IPS-18c (cell line): ENCODE results near the gene NIT1.

Experiments
- H3K4me3 ChIP-seq: 2 replicates; pipeline ENCODE4 v1.7.0; 2013; ENCODE audit warnings: low read depth, mild to moderate bottlenecking, low read length, moderate library complexity; ENCODE audit not compliant: insufficient read depth
- H3K9me3 ChIP-seq: one replicate; pipeline ENCODE4 v1.6.1; 2013; ENCODE audit warnings: mild to moderate bottlenecking, low read length, moderate library complexity; ENCODE audit not compliant: control insufficient read depth, insufficient read depth

NIT1 gene

DNA sequence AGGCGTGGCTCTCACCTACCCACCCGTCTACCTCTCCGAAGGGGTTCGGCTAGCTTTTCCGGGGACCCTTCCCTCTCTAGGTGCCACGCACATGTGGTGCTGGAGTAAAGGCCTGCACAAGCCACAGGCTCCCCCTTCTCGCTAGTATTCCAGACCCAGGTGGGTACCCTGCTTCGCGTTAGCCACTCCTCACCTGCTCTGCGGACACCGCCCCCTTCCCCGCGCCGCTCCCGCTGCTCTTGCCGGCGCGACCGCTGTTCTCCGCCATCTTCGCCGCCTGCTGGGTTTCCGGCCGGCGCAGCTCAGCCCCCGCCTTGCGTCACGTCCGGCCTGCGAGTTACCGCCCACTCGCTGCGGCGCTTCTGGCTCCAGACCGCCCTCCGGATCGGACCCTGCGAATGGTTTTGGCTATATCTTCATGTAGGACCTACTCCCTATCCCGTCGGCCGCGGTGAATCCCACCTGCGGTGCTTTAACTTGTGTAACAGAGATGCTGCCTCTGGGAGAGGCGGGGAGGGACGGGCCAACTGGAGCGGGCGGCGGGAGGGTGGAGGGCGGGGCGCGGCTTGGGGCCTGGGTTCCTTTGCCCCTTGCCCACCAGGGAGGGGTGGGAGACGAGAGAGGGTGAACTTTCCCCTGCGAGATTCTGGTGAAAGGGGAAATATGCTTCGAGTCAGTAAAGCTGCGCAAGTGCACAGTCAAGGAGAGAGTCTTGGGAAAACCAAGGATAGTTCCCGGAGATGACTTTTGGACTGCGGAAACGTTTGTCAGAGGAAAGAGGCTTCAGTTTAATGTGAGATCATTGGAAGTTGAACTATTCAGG is at the start of gene NIT1, which contains the start of gene PFDN2:
Gene NIT1 (plus strand): TSS at position 347 of the 823 bp plus-strand sequence. CDS start 72 bp downstream, at position 419.
Gene PFDN2 (minus strand): TSS at position 279 of the 823 bp plus-strand sequence. CDS start 11 bp downstream, at position 268.
- Histone ChIP-seq H3K4me3 (peak within 1 kb of the TSS; percentile 97), H3K9me3 (no peaks in the 10 kb centered on the region)

- Histone ChIP-seq H3K4me3 (no peak overlapping the region), H3K9me3 (peaks cover 5% of the 10 kb centered on the region)
Observed at GRCh38 chr1:161068306-161069234, 49.3 kb upstream of the NIT1 start.

- Histone ChIP-seq H3K4me3 (no peak overlapping the region), H3K9me3 (peaks cover 5% of the 10 kb centered on the region)
Observed at GRCh38 chr1:161069241-161069640, 48.7 kb upstream of the NIT1 start.

DNA sequence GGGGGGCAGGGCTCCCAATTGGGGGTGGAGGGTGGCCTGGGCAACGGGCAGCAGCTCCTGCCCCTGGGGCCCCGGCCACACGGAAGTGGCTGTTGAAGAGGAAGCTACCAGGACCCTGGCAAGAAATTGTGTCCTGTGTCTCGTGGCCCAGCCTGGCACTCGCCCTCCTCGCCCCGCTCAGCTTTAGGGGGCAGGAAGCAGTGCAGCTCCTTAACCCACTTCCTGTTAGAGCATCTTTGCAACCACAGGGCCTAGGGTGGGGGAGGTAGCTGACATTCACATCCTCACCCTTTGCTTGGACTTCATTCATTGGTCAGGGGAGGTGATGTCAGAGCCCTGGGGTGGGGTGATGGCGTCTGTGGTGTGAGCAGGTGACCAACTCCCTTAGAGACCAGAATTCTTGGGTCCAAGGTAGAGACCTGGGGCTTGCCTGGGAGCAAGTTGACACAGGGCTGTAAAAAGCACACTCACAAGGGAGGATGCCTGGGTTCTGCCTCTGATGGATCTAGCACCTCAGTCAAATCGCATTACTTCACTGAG is 48.1 kb upstream of the NIT1 start, which contains the start of gene ARHGAP30:
Gene ARHGAP30 (minus strand): TSS at position 161 of the 540 bp plus-strand sequence. CDS start 267 bp downstream, outside the sequence.
- Histone ChIP-seq H3K4me3 (no peak within 1 kb of the TSS), H3K9me3 (peaks cover 5% of the 10 kb centered on the region)

GRCh38 chr1:161070761-161071160 is 47.1 kb upstream of the NIT1 start:
- H3K9me3 ChIP-seq: peaks cover 5% of the 10 kb centered on the region
- H3K4me3 ChIP-seq: no peak overlapping the region

DNA sequence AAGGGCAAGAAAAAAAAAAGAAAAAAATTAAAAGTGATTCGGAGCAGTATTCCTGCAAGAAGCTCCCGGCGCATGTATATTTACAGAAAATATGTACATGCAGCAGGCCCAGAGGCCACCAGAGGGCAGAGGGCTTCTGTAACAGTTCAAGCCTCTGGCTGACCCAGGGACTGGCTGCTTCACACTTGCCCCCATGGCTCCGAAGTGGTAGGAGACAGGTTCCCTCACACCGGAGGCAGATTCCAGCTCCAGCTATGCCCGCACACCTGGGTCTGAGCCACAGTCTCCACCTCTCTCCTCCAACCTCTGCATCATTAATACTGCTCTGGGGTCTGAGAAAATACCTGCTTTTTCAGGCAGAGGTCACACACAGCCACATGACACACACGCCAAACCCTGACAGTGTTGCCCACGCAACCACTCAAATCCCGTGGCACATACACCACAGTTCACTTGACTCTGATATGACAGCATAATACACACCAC is 46.0 kb upstream of the NIT1 start:
- H3K4me3 ChIP-seq: no peak overlapping the region
- H3K9me3 ChIP-seq: peaks cover 5% of the 10 kb centered on the region

DNA sequence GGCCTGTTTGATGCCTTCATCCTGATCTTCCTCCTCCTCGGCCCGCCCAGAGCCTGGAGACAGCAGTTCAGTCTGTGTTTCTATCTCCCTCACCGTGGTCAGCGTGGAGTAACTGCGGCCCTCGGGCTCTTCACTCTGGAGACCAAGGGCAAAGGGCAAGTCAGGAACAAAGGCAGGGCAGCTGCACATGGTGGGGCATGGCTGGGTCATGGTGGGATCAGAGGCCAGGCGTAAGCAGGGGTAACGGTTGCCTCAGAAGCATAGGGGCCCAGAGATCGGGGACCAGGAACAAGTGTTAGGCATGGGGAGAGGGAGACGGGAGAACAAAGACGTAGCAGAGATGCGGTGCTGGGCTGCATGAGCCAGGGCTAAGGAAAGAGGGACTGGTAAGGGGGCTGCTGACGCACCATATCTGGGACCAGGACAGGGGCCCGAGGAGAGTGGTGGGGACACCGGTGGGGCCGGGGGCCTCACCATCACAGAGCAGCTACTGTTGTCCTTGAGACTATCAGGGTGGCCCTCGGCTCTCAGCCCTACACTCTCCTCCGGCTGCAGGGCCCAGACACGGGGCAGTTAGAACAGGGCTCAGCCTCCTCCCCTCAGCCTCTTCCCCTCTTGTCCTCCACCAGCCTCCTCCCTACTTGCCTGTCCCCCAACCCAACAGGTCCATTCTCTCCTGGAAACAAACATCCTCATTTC is 45.0 kb upstream of the NIT1 start:
- Histone ChIP-seq H3K4me3 (no peak overlapping the region), H3K9me3 (peaks cover 5% of the 10 kb centered on the region)

DNA sequence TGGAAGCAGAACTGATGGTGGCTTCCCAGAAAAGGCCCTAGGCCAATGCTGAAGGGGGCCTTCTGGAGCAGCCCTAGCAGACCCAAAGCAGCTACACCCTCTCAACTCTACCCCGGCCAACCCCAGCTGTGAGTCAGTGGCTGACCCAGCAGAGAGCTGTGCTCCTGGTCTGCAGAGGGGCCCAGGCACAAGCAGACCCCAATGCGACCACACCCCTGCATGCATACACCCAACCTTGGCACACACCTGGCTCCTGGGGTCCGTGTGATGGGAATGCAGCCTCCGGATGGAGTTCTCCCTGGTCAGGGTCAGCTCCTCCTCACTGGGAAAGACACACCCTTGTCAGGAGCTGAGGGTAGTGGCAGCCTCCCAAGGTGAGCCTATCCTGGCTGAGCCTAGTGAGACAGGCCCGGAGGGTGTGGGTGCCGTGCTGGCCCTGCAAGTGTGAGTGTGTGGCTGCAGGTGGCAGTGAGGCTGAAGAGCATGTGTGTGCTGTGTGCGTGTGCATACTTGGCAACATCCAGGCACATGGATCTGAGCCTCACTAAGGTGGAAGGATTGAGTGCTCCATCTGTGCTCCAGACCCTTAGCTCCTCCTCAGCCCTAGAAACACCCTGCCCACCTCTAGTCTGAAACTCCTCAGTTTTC is 44.3 kb upstream of the NIT1 start:
- no peak overlapping the region for H3K4me3 ChIP-seq
- peaks cover 5% of the 10 kb centered on the region for H3K9me3 ChIP-seq

DNA sequence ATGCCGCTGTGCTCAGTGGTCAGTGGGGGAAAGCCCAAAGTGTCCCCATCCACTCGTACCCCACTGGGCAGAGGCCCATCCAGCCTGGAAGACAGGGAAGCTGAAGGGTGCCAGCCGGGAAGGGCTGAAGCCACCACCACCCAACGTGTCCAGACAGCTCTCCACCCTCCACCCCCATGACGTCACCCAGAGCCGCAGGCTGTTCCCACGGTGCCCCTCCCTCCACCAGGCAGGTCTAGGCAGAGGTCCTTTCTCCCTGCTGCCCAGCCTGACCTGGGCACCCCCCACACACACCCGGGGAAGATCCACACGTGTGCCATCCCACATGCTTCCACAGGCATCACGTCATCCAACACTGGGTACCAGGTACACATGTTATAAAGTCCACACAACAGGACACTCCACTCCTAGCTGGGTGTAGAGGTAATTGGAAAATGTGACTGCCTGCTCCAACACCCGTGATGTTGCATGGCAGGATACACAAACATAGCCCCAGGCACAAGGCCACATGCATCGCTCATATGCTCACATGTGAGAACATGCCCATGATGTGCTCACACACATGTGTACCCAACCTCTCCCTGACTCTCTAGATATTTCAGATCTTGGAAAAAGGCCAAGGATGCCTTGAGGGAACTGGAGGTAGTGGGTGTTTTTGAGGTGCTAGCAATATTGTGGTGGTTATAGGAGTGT is 43.1 kb upstream of the NIT1 start:
- peaks cover 5% of the 10 kb centered on the region for H3K9me3 ChIP-seq
- H3K4me3 ChIP-seq: no peak overlapping the region

DNA sequence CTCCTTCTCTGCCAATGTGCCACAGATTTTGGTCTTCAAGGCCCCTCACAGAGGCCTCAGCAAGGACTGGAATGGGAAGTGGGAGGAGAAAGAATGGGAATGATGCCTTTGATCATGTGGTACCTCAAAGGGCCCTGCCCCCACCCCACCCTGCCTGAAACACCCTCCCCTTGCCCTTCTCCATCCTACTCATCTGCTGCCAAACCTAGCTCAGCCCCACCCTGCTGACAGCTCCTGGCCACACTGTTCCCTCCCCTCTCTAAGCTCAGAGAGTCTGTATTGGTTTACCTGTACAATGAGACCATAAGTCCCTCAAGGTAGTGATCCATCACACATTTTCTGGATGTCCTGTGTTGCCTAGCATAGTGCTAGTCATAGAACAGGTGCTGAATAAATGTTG is 41.5 kb upstream of the NIT1 start:
- no peaks in the 10 kb centered on the region for H3K9me3 ChIP-seq
- no peak overlapping the region for H3K4me3 ChIP-seq

DNA sequence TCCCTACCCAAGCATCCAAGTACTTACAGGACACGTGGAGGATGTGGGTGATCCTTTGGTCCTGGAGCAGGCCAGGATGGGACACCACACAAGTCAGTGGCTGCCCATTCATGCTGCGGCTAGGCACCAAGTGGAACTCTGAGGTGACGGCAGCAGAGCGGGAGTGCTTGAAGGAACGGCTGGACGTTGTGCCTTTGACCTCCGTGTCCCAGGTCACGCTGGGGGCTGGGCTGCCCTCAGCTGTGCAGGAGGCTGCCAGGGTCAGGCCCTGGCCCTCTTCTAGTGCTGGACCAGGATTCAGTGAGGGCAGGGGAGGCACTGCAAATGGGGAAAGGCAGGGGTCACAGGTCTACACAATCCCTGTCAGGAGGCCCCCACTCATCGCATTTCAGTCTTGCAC is 40.5 kb upstream of the NIT1 start:
- no peak overlapping the region for H3K4me3 ChIP-seq
- no peaks in the 10 kb centered on the region for H3K9me3 ChIP-seq

- H3K4me3 ChIP-seq: no peak overlapping the region
Observed at GRCh38 chr1:161079436-161080110, 38.3 kb upstream of the NIT1 start.

DNA sequence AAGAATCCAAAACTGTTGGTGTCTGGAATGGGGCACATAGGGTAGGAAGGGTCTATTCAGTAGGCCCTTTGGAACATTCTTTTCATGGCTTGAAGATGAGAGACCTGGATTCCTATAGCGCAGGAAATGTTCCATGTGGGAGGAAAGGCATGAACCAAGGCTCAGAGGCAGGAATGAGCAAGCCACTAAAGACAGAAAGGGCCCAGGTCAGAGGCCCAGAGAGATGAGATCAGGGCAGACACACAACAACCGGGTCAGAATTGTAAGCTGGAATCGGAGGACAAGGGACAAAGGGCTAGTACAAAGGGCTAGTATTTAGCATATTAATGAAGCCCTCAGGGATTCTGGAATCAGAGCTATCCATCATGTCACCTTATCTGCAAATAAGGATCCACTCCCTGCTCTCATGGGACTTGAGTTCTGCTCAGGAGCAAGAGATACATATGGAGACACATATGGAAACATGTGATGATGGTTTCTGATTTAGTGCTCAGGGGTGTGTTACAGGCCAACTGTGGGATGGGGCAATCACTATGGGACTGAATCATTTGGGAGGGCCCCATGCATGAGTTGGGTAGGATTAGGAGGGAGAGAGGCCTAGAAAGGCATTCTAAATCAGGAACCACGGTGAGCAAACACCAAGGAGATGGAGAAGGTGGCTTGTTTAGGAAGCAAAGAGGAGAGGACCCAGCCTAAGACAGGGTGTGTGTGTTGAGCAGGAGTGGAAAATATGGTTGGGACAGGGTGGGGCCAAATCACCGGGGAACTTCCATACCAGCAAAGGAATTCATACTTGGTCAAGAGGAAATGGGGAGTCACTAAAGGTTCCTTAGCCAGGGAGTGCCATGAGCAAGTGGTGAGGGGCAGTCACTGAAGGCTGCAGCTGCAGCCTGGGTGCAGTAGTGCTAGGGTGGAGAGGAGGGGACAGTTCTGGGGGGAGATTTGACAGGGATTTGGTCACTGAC is 37.2 kb upstream of the NIT1 start:
- no peaks in the 10 kb centered on the region for H3K9me3 ChIP-seq
- H3K4me3 ChIP-seq: no peak overlapping the region

More at GRCh38 chr1:161079436-161080110, 38.3 kb upstream of the NIT1 start:
- no peaks in the 10 kb centered on the region for H3K9me3 ChIP-seq

DNA sequence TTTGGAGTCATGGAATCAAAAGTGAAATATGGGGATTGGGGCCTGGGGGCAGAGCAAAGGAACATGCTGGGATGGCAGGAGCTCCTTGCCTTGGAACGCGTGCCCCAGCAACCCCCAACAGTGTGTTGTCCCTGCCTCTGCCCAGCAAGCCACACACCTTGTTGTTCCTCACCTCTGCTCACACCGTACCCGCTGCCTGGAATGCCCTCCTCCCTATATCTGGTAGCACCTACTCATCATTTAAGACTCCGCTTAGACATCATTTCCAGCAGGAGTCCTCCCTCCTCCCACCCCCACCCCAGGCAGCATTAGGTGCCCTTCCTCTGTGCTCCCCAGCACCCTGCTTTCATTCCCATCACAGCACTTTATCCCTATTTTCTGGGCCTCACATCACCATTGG is 36.4 kb upstream of the NIT1 start:
- no peak overlapping the region for H3K4me3 ChIP-seq
- H3K9me3 ChIP-seq: no peaks in the 10 kb centered on the region
